Measurements from ENCODE around the gene CSNK1A1.
"Not testable (repeated sequence)": the region's sequence is repeated elsewhere in the genome, so short reads cannot be mapped to it uniquely, and the experiment has no call there.

Gene CSNK1A1

DNA sequence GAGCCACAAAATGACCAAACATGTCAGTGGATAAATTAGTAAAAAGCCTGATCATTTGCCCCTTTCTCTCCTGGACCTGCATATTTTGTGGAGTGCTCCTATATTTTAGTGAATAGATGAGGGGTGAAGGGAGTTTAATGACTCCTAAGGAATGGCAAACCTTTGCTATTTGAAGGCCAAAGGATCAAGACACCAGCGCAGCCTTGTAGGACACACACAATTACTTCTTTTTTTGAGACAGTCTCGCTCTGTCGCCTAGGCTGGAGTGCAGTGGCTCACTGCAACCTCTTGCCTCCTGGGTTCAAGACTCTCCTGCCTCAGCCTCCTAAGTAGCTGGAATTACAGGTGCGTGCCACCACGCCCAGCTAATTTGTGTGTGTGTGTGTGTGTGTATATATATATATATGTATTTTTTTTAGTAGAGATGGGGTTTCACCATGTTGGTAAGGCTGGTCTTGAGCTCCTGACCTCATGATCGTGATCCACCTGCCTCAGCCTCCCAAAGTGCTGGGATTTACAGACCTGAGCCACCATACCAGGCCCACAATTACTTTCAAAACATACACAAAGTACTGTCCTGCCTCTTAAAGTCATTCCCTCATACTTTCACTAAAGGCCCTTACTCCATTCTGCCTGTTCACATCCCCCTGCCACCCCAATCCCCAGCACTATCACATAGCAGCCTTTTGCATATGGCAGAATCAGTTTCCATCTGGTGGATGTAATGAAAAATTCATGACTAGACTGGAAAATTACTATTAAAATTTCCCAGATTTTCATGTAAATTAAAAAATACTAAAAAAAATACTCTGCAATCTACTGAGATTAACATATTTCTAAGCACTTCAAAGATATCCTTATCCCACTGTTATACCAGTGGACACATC lies 60.4 kb downstream of the CSNK1A1 start:
- no peak for DNase-seq (ENCODE audit: low spot score)
- FAIRE-seq = no peak

DNA sequence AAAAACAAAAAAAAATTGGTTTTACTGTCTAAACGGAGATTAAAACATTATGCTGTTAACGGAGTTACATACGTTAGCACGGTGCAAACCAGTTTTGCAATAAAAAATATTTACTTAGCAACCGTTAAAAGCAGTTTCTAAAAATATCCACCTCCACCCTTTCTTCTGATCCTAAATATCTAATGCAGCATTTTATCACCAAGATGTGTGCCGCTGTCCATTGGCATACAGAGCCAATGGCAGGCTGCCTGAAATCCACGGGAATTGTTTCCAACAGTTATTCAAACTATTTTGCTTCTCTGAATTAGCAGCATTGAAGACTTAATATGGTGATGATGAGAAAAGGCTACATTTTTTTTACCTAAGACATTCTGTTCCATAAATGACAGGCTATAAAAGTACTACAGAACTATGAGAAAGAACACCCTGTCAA lies 61.6 kb downstream of the CSNK1A1 start:
- DNase-seq (ENCODE audit: low spot score) = no peak
- FAIRE-seq = no peak

DNA sequence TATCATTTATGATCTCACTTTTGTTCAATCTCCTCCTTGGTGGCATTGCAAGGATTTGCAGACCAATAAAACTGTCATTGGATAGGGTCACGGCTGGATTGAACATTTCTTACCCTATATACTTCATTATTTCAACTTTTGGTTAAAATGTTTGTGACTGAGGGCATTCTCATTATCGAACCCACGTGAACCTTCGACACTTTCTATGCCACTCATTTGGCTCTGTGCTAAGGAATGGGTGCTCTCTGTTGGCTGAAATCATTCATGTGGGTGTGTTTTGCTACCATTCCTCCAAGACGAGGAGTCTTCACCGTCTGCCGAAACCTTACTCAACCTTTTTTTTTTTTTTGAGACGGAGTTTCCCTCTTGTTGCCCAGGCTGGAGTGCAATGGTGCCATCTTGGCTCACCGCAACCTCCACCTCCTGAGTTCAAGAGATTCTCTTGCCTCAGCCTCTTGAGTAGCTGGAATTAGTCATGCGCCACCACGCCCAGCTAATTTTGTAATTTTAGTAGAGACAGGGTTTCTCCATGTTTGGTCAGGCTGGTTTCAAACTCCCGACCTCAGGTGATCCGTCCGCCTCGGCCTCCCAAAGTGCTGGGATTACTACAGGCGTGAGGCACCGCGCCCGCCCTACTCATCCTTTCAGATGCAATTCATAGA lies 62.5 kb downstream of the CSNK1A1 start:
- no peak for FAIRE-seq
- DNase-seq (ENCODE audit: low spot score) = no peak

DNA sequence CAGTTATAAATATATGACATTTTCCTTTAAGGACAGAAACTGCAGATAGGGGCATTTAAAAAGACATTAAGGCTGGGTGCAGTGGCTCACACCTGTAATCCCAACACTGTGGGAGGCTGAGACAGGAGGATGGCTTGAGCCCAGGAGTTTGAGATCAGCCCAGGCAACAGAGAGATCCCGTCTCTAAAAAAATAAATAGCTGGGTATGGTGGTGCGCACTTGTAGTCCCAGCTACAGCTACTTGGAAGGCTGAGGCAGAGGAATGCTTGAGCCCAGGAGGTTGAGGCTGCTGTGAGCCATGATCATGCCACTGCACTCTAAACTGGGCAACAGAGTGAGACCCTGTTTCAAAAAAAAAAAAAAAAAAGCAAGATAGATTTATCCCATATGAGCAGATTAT lies 63.6 kb downstream of the CSNK1A1 start:
- FAIRE-seq = no peak

DNA sequence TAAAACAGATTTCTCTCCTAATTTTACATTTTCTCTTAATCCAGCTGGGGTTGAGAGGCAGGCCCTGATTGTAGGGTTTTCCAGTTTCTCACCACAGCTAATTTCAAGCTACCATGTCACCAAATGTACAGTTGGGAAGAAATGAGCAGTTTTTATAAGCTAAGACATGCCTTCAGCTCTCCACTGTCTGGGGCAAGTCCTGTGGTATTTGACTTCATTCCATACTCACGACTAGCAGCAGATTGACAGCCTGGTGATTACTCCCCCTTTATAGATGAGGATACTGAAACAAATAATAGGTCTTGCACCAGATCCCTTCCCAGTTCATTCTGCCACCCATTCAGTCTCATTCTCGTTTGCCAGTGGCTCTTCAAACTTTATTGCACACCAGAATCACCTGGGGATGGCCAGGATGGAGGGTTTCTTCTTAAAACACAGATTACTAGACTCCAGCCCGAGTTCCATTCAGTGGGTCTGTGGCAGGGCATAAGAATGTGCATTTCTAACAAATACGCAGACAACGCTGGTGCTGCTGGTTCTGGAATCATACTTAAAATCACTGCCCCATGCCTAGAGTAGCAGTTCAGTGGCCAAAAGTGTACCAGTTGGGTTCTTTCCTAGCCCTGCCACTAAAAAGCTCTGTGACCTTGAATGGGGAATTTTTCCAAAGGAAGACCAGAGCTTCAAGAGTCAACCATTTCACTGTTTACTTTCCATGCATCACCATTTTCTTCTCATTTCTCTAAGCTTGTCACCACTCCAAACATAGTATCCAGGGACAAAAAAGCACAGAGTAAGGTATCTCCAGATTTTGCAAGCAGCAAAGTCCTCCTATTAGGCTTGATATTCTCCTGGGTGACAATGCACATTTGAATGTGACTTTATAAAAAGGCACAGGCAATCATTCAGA lies 64.3 kb downstream of the CSNK1A1 start:
- peak; percentile 43 for DNase-seq (ENCODE audit: low spot score)
- FAIRE-seq = no peak

More for the DNA sequence above, 63.6 kb downstream of the CSNK1A1 start:
- no peak for DNase-seq (ENCODE audit: low spot score)

DNA sequence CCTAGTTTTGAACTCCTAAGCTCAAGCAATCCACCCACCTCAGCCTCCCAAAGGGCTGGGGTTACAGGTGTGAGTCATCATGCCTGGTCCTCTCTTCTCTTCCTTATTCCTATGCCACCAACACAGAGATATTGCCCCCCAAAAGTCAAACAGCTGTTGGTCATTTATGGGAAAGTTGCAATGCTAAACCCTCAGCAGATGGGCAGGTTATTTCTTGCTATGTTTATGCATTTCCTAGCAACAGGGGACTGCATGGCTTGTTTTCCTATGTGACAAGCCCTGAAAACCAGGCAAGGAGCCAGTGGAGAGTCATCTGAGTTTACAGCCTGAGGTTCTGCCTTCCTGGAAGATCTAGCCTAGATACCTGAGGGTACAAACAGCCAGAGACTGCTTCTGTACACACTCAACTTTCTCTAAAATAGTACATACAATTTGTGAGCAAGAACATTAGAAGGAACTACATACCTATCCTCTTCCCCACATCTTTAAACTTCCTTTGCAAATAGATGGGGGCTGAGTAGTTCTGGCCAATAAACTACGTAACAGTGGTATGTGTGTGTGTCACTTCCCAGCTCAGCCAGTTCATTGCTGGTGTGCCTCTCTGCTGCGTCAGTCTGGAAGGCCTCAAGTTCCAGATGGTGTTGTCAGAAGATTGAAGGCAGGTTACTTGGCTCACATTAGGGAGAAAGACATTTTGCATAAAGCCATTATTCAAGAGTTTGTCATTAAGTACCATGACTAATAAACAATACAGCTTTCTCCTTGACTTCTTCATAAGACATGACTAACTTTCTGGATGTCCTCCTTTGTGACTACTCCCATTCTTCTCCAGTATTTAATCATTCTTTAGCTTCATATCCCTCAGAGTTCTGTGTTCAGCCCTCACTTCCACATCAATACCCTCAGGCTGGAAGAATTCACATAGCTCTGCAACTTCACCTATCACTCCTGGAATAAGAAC lies 65.3 kb downstream of the CSNK1A1 start:
- FAIRE-seq (peak; percentile 72), DNase-seq (ENCODE audit: low spot score) (peak; percentile 97)

DNA sequence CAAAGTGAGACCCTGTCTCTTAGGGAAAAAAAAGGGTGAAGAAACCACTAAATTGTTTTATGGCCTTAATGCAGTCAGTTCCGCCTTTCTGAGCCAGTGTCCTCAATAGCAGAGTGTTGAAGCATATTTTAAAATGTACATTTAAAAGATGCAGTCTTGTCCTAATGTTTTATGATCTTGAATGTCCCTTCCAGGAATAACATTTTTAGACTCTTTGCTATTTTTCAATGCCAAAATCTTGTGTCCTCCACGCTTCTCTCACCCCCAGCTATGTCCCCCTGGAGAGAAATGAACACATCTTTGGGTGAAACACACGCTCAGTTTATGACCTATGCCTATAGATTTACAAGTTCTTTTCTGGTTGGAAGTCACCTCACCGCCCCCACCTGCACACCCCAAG lies 69.8 kb downstream of the CSNK1A1 start:
- FAIRE-seq (no peak), DNase-seq (ENCODE audit: low spot score) (no peak)

DNA sequence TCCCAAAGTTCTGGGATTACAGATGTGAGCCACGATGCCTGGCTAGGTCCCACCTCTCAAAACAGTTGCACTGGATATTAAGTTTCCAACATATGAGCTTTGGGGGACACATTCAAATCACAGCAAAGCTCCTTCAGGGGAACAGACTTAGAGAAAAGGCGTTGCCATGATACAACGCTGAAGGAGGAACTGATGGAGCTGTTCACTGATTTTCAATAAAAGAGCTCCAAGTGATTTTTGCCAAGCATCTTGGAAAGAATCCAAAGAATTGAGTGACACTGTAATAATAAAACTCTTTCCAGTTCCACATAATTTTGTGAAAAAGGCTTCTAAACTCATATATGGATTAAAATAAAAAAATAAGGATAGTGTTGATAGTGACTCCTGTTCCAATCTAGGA lies 72.5 kb downstream of the CSNK1A1 start:
- no peak for FAIRE-seq
- DNase-seq (ENCODE audit: low spot score) = no peak

DNA sequence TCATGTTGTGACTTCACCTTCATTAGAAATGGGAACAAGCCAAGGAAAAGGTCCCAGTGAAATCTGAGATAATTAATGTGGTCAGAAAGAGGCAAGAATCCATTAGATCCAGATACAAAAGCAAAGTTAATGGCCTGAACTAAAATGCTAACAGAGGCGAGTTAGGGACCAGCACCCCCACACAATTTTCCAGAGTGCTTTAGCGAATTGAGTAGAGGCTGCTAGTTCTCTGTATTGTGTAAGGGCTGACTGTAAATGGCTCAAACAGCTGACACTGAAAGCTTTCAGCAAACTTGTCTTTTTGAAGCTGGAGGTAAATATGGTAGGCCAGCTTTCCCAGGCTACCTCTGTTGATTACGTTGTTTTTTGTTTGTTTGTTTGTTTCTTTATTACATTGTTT lies 75.5 kb downstream of the CSNK1A1 start:
- FAIRE-seq = no peak
- DNase-seq (ENCODE audit: low spot score) = no peak

DNA sequence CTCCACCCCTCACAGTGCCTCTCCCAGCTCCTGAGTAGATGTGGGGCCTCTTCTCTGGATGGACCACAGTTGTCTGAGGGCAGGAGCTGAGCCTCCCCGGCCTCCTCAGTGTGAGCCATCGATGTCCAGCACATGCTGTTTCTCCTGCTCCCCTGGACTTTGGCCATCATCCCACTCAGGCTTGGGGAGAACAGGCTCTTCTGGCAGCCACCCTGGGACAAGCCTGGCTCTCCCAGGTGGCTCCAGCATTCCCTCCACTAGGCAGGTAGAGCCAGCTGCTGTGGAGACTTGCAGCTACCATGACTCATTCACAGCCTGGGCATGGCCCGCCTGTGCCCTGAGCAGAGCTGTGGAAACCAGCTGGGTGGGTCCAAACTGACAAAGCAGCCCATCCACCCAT lies 77.0 kb downstream of the CSNK1A1 start:
- DNase-seq (ENCODE audit: low spot score) (no peak), FAIRE-seq (no peak)

DNA sequence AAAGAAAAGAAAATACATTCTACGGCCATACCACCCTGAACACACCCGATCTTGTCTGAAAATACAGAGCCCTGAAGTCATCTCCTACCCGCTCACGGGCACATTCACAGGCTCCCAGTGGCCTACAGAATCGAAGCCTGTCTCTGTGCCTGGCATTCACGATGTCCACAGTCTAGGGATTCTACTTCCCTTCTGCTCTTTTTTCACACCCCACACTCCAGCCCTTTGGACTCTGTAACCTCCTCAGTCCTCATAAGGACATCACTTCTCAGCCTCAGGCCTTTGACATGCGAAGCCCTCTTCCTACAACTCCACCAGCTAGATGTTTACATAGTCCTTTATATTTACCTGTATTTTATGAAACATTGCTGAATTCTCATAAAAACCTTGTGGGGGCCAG lies 77.8 kb downstream of the CSNK1A1 start:
- no peak for FAIRE-seq
- DNase-seq (ENCODE audit: low spot score) = no peak

DNA sequence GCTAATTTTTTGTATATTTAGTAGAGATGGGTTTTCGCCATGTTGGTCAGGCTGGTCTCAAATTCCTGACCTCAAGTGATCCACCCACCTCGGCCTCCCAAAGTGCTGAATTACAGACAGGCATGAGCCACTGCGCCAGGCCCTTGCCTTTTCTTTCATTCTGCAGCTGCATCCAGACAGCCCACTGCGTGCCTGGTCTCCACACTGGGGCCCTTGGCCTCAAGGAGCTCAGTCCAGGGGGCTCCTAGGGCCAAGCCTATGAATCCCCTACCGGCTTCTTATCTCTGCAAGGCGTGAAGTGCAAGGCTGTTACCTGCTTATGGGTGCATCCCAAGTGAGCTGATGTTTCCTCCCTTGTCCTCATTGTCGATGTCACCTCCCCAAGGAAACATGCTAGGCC lies 78.8 kb downstream of the CSNK1A1 start:
- no peak for DNase-seq (ENCODE audit: low spot score)
- FAIRE-seq = no peak

DNA sequence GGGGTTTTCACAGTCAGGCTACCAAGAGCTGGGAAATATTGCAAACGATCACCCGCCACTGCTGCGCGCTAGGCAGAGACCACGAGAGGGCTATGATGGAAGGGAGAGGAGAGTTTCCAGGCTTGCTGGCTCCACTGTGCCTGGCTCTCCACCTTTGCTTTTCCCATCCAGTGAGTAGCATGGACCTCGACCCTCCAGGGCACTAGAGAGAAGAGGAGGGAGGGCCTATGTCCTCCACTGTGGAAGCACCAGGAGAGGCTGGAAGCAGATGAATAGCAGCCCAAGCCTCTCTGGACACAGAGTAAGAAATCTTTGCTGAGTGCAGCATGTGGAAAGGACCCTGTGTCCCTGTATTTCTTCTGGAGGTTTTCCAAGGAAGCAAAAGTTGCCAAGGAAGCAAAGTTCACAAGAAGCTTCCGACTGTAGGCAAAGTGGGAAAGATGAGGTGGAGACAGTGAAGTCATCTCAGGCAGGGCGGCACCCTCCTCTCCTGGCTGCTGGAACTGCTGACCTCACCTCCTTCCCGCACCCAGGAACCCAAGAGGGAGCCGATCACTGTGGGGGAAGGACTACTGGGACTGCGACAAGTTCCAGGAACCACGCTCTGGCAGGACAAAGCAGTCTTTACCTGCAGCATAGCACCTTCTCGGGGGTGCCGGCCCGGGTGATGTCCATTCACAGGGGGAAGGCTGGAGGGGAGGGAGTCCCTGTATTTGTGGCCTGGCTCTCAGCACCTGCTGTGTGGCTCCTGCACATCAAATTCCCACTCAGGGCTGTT lies 79.6 kb downstream of the CSNK1A1 start:
- peak; percentile 70 for FAIRE-seq

DNA sequence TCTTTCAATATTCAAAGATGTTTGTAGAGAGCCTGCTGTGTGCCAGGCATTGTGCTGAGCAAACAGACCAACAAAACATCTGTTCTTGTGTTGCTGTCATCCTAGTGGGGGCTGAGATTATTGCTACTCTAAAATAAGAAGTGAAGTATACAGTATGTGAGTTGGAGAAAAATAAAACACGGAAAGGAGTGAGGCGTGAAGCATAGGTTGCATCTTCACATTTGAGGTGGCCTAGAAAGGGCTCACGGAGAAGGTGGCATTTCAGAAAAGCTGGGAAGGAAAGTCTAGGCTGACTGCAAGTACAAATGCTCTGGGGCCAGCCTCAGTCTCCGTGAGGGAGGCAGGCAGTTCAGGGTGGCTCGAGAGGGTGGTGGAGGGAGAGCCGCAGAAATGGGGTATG lies 80.3 kb downstream of the CSNK1A1 start:
- no peak for DNase-seq (ENCODE audit: low spot score)
- no peak for FAIRE-seq

More for the DNA sequence above, 79.6 kb downstream of the CSNK1A1 start:
- DNase-seq (ENCODE audit: low spot score) = peak; percentile 81

DNA sequence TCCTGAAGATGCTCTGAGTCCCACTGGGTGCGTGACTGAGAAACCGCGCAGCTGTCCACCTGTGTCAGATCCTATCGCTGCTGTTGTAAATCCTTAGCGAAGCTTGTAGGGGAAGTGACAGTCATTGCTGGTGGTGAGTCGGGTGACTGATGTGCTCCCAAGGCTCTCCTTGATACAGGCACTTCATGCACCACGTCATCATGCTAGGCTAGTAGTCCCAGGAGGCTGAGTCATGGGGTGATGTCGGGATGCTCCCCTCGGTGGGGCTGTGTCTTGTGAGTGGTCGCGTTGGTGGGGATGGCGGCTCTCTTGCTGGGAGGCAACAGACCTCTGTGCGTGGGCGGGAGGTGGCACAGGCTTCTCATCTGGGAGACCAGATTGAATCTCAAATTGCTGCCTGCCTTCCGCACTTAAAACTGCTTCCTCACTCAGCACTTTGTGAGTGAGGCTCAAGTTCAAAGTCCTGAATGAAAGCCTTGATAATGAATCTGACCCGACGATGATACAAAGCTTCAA lies 84.7 kb downstream of the CSNK1A1 start:
- FAIRE-seq (no peak), DNase-seq (ENCODE audit: low spot score) (peak; percentile 87)

DNA sequence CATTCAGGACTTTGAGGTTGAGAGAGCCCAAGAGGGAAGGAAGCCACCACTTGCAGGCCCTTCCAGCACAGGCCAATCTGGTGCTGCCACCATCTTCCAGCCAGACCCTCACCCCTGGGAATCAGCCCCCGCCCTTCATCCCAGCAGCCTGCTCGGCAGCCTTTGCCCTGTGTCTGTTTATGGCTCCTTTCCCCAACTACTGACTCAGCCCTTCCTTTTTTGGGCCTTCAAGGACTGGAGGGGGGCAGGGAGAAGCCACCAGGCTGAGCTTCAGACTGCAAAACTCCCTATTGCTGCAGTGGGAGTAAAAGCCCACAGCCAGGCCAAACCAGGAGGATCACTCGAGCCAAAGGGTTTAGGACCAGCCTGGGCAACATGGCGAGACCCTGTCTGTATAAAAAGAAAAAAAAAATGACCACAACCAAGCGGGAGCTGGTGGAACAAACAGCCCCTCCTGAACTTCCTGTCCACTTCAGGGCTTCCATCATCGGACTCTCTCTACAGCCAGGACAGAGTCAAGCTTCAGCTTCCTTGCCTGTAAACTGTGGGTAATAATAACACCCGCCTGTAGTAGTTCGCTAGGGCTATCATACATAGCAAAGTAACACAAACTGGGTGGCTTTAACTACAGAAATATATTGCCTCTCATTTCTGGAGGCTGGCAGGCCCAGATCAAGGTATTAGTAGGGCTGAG lies 86.3 kb downstream of the CSNK1A1 start:
- FAIRE-seq = no peak
- peak; percentile 37 for DNase-seq (ENCODE audit: low spot score)

DNA sequence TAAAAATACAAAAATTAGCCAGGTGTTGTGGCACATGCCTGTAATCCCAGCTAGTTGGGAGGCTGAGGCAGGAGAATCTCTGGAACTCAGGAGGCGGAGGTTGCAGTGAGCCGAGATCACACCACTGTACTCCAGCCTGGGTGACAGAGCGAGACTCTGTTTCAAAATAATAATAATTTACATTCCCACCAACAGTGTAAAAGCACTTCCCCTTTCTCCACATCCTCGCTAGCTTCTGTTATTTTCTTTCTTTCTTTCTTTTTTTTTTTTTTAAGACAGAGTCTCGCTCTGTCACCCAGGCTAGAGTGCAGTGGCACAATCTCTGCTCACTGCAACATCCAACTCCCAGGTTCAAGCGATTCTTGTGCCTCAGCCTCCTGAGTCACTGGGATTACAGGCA lies 89.3 kb downstream of the CSNK1A1 start:
- not testable (repeated sequence) for FAIRE-seq; DNase-seq (ENCODE audit: low spot score)

DNA sequence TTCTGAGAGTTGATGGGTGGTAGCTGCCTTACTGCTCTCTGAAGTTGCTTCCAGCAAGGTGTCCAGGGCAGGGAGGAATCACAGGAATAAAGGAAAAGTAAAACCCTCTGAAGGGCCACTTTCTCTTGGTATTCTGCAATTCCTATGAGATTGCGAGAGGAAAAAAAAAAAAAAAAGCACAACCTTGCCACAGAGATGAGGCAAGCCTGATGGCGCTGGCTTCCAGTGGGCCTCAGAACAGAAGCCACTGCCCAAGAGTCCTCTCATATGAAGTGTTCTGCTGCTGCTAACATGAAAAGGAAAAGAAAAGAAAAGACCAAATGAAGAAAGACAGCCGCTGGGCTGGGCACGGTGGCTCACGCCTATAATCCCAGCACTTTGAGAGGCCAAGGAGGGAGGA lies 91.3 kb downstream of the CSNK1A1 start:
- FAIRE-seq (no peak), DNase-seq (ENCODE audit: low spot score) (no peak)

DNA sequence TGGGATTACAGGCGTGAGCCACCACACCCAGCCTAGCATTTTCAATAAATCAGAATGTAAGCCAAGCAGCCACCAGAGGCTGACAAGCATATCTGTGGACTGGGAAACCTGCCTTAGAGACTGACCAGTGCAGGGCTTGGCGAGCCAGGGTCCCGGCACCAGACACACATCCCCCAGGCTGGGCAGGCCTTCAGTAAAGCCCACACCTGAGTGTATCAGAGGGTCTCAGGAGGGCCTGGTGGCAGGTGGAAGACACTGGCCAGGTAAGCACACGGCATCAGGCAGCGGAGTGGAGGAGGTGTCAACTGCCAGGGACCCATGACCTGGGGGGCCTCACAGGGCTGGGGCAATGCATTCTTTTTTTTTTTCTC lies 93.9 kb downstream of the CSNK1A1 start:
- DNase-seq (ENCODE audit: low spot score) = no peak
- no peak for FAIRE-seq
